Peyer's patch (tissue), 4 donors: Measurements from ENCODE around the gene CMPK1. TPM values are rescaled to one million over a fixed set of nuclear protein-coding genes. Genes with fewer than 3 reads are reported as not detected.

Experiments used
- DNase-seq, 3 donors: peaks; one replicate each; pipeline ENCODE4 v3.0.0-alpha.2; 2017 to 2019
- H3K27ac ChIP-seq, 4 donors: fragments of 200-600 bp; sonication (generic); one replicate each; pipeline ENCODE4 v1.5.1; 2016 to 2019
- H3K27me3 ChIP-seq, 2 donors: fragments of 200-600 bp; sonication (generic); one replicate each; pipeline ENCODE4 v1.5.1; 2019
- H3K36me3 ChIP-seq, 3 donors: fragments of 200-600 bp; sonication (generic); one replicate each; pipeline ENCODE4 v1.5.1; 2016 to 2019
- H3K4me1 ChIP-seq, 4 donors: fragments of 200-600 bp; sonication (generic); one replicate each; pipeline ENCODE4 v1.5.1; 2016 to 2019
- H3K4me3 ChIP-seq, 4 donors: fragments of 200-600 bp; sonication (generic); 1 replicate in 3 of 4; 2 replicates in 1 of 4; pipeline ENCODE4 v1.5.1; 2016 to 2019; ENCODE audit warnings: mild to moderate bottlenecking in 1 of 4
- H3K9me3 ChIP-seq, 4 donors: fragments of 200-600 bp; sonication (generic); one replicate each; pipeline ENCODE4 v1.5.1; 2016 to 2019; ENCODE audit warnings: mild to moderate bottlenecking in 1 of 4
- CTCF ChIP-seq, 6 experiments: fragments of 450-650 bp in 4 of 6; fragments of 200-600 bp in 2 of 6; sonication (generic) in 1 of 6; IDR thresholded peaks; one replicate each; pipeline ENCODE4 v1.5.1; 2017 to 2019; ENCODE audit warnings: antibody characterized with exemption in 6 of 6, mild to moderate bottlenecking in 3 of 6, moderate library complexity in 1 of 6
- POLR2A ChIP-seq, 2 donors: fragments of 450-650 bp; IDR thresholded peaks; one replicate each; pipeline ENCODE4 v1.5.1; 2017; ENCODE audit warnings: antibody characterized with exemption in 2 of 2, mild to moderate bottlenecking in 2 of 2, moderate library complexity in 2 of 2
- total RNA-seq, 4 donors: library from RNA; depleted of rRNA; stranded (reverse); fragments of >200 nt; gene quantifications; one replicate each; pipeline ENCODE4 v1.1.0, GENCODE V29; 2016

Gene CMPK1
- total RNA-seq, 4 donors from 2014 or later: 80.0 to 204 (median 111) TPM

- no peak for TF ChIP-seq CTCF (IDR thresholded peaks at IDR 0.05)
- no peak for TF ChIP-seq POLR2A (IDR thresholded peaks at IDR 0.05)
- no peaks in the 10 kb centered on the region for H3K27me3 ChIP-seq
- H3K4me1 ChIP-seq: no peaks in the 10 kb centered on the region
- H3K9me3 ChIP-seq: no peaks in the 10 kb centered on the region
- DNase-seq: no peak
- H3K36me3 ChIP-seq: peaks cover 0 to 78% (median 3%) of the 10 kb centered on the region in 3 donors
- H3K4me3 ChIP-seq: no peak overlapping the region
- H3K27ac ChIP-seq: no peak overlapping the region
Observed at GRCh38 chr1:47371016-47371517, 37.5 kb downstream of the CMPK1 start.

GRCh38 chr1:47374501-47374900 lies 40.9 kb downstream of the CMPK1 start:
- no peaks in the 10 kb centered on the region for H3K9me3 ChIP-seq
- TF ChIP-seq POLR2A (IDR thresholded peaks at IDR 0.05) (no peak), CTCF (IDR thresholded peaks at IDR 0.05) (no peak)
- H3K27me3 ChIP-seq: no peaks in the 10 kb centered on the region
- H3K4me3 ChIP-seq: no peak overlapping the region
- no peak overlapping the region for H3K27ac ChIP-seq
- H3K36me3 ChIP-seq: peaks cover 0 to 86% (median 0%) of the 10 kb centered on the region in 3 donors
- no peaks in the 10 kb centered on the region for H3K4me1 ChIP-seq
- DNase-seq: no peak

GRCh38 chr1:47378147-47378546 lies 44.6 kb downstream of the CMPK1 start:
- Histone ChIP-seq H3K9me3 (no peaks in the 10 kb centered on the region), H3K36me3 (peaks cover 0 to 63% (median 0%) of the 10 kb centered on the region in 3 donors), H3K4me3 (no peak overlapping the region), H3K27me3 (no peaks in the 10 kb centered on the region), H3K4me1 (no peaks in the 10 kb centered on the region), H3K27ac (no peak overlapping the region)
- no peak for DNase-seq
- TF ChIP-seq POLR2A (IDR thresholded peaks at IDR 0.05) (no peak), CTCF (IDR thresholded peaks at IDR 0.05) (no peak)

- H3K27me3 ChIP-seq: no peaks in the 10 kb centered on the region
- no peak overlapping the region for H3K27ac ChIP-seq
- no peaks in the 10 kb centered on the region for H3K9me3 ChIP-seq
- H3K4me3 ChIP-seq: no peak overlapping the region
- TF ChIP-seq CTCF (IDR thresholded peaks at IDR 0.05) (no peak), POLR2A (IDR thresholded peaks at IDR 0.05) (no peak)
- peaks cover 0 to 44% (median 0%) of the 10 kb centered on the region in 3 donors for H3K36me3 ChIP-seq
- no peaks in the 10 kb centered on the region for H3K4me1 ChIP-seq
- DNase-seq: no peak
Observed at GRCh38 chr1:47380699-47381098, 47.1 kb downstream of the CMPK1 start.

- Histone ChIP-seq H3K4me1 (no peaks in the 10 kb centered on the region), H3K4me3 (no peak overlapping the region), H3K27me3 (no peaks in the 10 kb centered on the region), H3K9me3 (no peaks in the 10 kb centered on the region), H3K36me3 (peaks cover 0 to 34% (median 0%) of the 10 kb centered on the region in 3 donors), H3K27ac (no peak overlapping the region)
- TF ChIP-seq POLR2A (IDR thresholded peaks at IDR 0.05) (no peak), CTCF (IDR thresholded peaks at IDR 0.05) (no peak)
- DNase-seq: no peak
Observed at GRCh38 chr1:47382399-47382983, 48.9 kb downstream of the CMPK1 start.
